Upper lobe of left lung (tissue), 6 donors: ENCODE results near the gene TTLL8. TPM values are rescaled to one million over a fixed set of nuclear protein-coding genes. Genes with fewer than 3 reads are reported as not detected.

Experiments used
- ATAC-seq, 2 donors: fragments of 200-7000 bp; cut with Tn5 transposase; one replicate each; pipeline ENCODE4 v1.9.1; 2022; ENCODE audit warnings: mild to moderate bottlenecking in 2 of 2, moderate library complexity in 2 of 2; ENCODE audit not compliant: low FRiP score in 2 of 2
- DNase-seq, 2 donors: peaks; one replicate each; pipeline ENCODE4 v3.0.0-alpha.2; 2019 to 2020
- H3K27ac ChIP-seq, 4 donors: fragments of 200-600 bp; sonication (generic); one replicate each; pipeline ENCODE4 v1.5.1; 2016 to 2019
- H3K27me3 ChIP-seq, 4 donors: fragments of 200-600 bp; sonication (generic); one replicate each; pipeline ENCODE4 v1.5.1; 2017 to 2019
- H3K36me3 ChIP-seq, 4 donors: fragments of 200-600 bp; sonication (generic); one replicate each; pipeline ENCODE4 v1.5.1; 2016 to 2019
- H3K4me1 ChIP-seq, 4 donors: fragments of 200-600 bp; sonication (generic); one replicate each; pipeline ENCODE4 v1.5.1; 2018 to 2019
- H3K4me3 ChIP-seq, 4 donors: fragments of 200-600 bp; sonication (generic); one replicate each; pipeline ENCODE4 v1.5.1; 2017 to 2019; ENCODE audit warnings: mild to moderate bottlenecking in 2 of 4, moderate library complexity in 1 of 4
- H3K9me3 ChIP-seq, 4 donors: fragments of 200-600 bp; sonication (generic); one replicate each; pipeline ENCODE4 v1.5.1; 2018 to 2019
- CTCF ChIP-seq, 6 experiments: fragments of 450-650 bp in 4 of 6; fragments of 200-600 bp in 2 of 6; sonication (generic) in 2 of 6; IDR thresholded peaks; one replicate each; pipeline ENCODE4 v1.5.1; 2016 to 2019; ENCODE audit warnings: antibody characterized with exemption in 6 of 6
- EP300 ChIP-seq, 4 donors: sonication (generic); formaldehyde crosslinking; IDR thresholded peaks; one replicate each; pipeline ENCODE4 v1.5.1; 2017; ENCODE audit warnings: antibody characterized with exemption in 4 of 4, control low read depth in 2 of 4
- POLR2A ChIP-seq, 4 donors: fragments of 450-650 bp; IDR thresholded peaks; one replicate each; pipeline ENCODE4 v1.5.1; 2016 to 2017; ENCODE audit warnings: antibody characterized with exemption in 4 of 4, mild to moderate bottlenecking in 2 of 4
- POLR2AphosphoS5 ChIP-seq, 2 donors: sonication (generic); formaldehyde crosslinking; IDR thresholded peaks; one replicate each; pipeline ENCODE4 v1.5.1; 2017; ENCODE audit warnings: antibody characterized with exemption in 2 of 2
- WGBS, 2 donors: methylation state at CpG; one replicate each; pipeline ENCODE4 v1.1.5; 2017 to 2018; 5-methylcytosine and 5-hydroxymethylcytosine counted together
- total RNA-seq, 6 donors: library from RNA; depleted of rRNA in 4 of 6; stranded (reverse); fragments of >200 nt in 4 of 6; gene quantifications; one replicate each; pipeline versions ENCODE4 v1.1.0 to v1.2.1, GENCODE V29; 2016 to 2021
- donor health status: DM: no; HTN: no; CAD: no; lungs with moderate emphysema.
- donor health status: DM: no; HTN: yes; CAD: no; lungs with severe emphysema.

The TTLL8 gene
- total RNA-seq, 6 donors from 2014 or later = not detected

- H3K36me3 ChIP-seq = no peaks in the 10 kb centered on the region
- peaks cover 10 to 23% (median 11%) of the 10 kb centered on the region in 4 donors for H3K4me1 ChIP-seq
- peaks cover 0 to 10% (median 1%) of the 10 kb centered on the region in 4 donors for H3K27me3 ChIP-seq
- no peak for TF ChIP-seq EP300 (IDR thresholded peaks at IDR 0.05)
- TF ChIP-seq POLR2AphosphoS5 (IDR thresholded peaks at IDR 0.05) = no peak
- no peak for TF ChIP-seq POLR2A (IDR thresholded peaks at IDR 0.05)
- no peak for TF ChIP-seq CTCF (IDR thresholded peaks at IDR 0.05)
- no peaks in the 10 kb centered on the region for H3K9me3 ChIP-seq
- H3K27ac ChIP-seq = no peak overlapping the region
- DNase-seq (peak in 1 of 2 donors; percentile 70), ATAC-seq (no peak)
- WGBS, 2 donors = 82 to 87% methylated on average over 10 to 19 of the region's 19 CpGs
- no peak overlapping the region for H3K4me3 ChIP-seq
Observed at GRCh38 chr22:49996518-49997250, 61.4 kb downstream of the TTLL8 start.

- no peak overlapping the region for H3K27ac ChIP-seq
- peaks cover 0 to 10% (median 1%) of the 10 kb centered on the region in 4 donors for H3K27me3 ChIP-seq
- no peak for DNase-seq
- H3K4me3 ChIP-seq = no peak overlapping the region
- WGBS, 2 donors = 87 to 100% methylated on average over 1 to 4 of the region's 4 CpGs
- TF ChIP-seq POLR2AphosphoS5 (IDR thresholded peaks at IDR 0.05) = no peak
- H3K9me3 ChIP-seq = peaks cover 0 to under 1% (median 0%) of the 10 kb centered on the region in 4 donors
- no peak for ATAC-seq
- no peaks in the 10 kb centered on the region for H3K36me3 ChIP-seq
- H3K4me1 ChIP-seq = peaks cover 10 to 23% (median 11%) of the 10 kb centered on the region in 4 donors
Observed at GRCh38 chr22:49996119-49996517, 62.0 kb downstream of the TTLL8 start.

- WGBS, 2 donors = 90 to 92% methylated on average over 2 to 7 of the region's 10 CpGs
- no peak for ATAC-seq
- Histone ChIP-seq H3K4me1 (peaks cover 10 to 23% (median 11%) of the 10 kb centered on the region in 4 donors), H3K27ac (no peak overlapping the region), H3K4me3 (no peak overlapping the region), H3K9me3 (peaks cover 0 to 7% (median 0%) of the 10 kb centered on the region in 4 donors), H3K36me3 (no peaks in the 10 kb centered on the region), H3K27me3 (peaks cover 0 to 10% (median 1%) of the 10 kb centered on the region in 4 donors)
- no peak for TF ChIP-seq POLR2A (IDR thresholded peaks at IDR 0.05)
- TF ChIP-seq CTCF (IDR thresholded peaks at IDR 0.05) = no peak
- no peak for TF ChIP-seq EP300 (IDR thresholded peaks at IDR 0.05)
- TF ChIP-seq POLR2AphosphoS5 (IDR thresholded peaks at IDR 0.05) = no peak
- DNase-seq = peak in 1 of 2 donors; percentile 53
Observed at GRCh38 chr22:49995361-49996118, 62.6 kb downstream of the TTLL8 start.

GRCh38 chr22:49995041-49995360 is 63.1 kb downstream of the TTLL8 start:
- 62 to 69% methylated on average over 2 to 3 of the region's 3 CpGs for WGBS, 2 donors
- TF ChIP-seq POLR2AphosphoS5 (IDR thresholded peaks at IDR 0.05) (no peak), EP300 (IDR thresholded peaks at IDR 0.05) (no peak), POLR2A (IDR thresholded peaks at IDR 0.05) (no peak), CTCF (IDR thresholded peaks at IDR 0.05) (no peak)
- H3K4me1 ChIP-seq = peaks cover 10 to 19% (median 11%) of the 10 kb centered on the region in 4 donors
- no peak overlapping the region for H3K4me3 ChIP-seq
- H3K27ac ChIP-seq = no peak overlapping the region
- no peak for ATAC-seq
- H3K27me3 ChIP-seq = peaks cover 0 to 4% (median under 1%) of the 10 kb centered on the region in 4 donors
- no peaks in the 10 kb centered on the region for H3K36me3 ChIP-seq
- peak in 1 of 2 donors; percentile 49 for DNase-seq
- H3K9me3 ChIP-seq = peaks cover 0 to 7% (median 0%) of the 10 kb centered on the region in 4 donors

- Histone ChIP-seq H3K9me3 (peaks cover 0 to 9% (median 0%) of the 10 kb centered on the region in 4 donors), H3K27me3 (no peaks in the 10 kb centered on the region), H3K36me3 (no peaks in the 10 kb centered on the region), H3K4me3 (no peak overlapping the region), H3K4me1 (peaks cover 7 to 14% (median 11%) of the 10 kb centered on the region in 4 donors), H3K27ac (no peak overlapping the region)
- ATAC-seq (no peak), DNase-seq (peak in 1 of 2 donors; percentile 54)
- TF ChIP-seq EP300 (IDR thresholded peaks at IDR 0.05) (no peak), POLR2A (IDR thresholded peaks at IDR 0.05) (no peak), CTCF (IDR thresholded peaks at IDR 0.05) (no peak), POLR2AphosphoS5 (IDR thresholded peaks at IDR 0.05) (no peak)
- WGBS, 2 donors = 92 to 93% methylated on average over 15 to 17 of the region's 21 CpGs
Observed at GRCh38 chr22:49994361-49995040, 63.6 kb downstream of the TTLL8 start.
